Measurements from ENCODE around the gene TBC1D4. TPM values are rescaled to one million over a fixed set of nuclear protein-coding genes. Genes with fewer than 3 reads are reported as not detected.

Gene TBC1D4
- total RNA-seq, 6 experiments from 2014 or later: 7.7 to 18.6 (median 10.3) TPM

- Histone ChIP-seq H3K36me3 (no peaks in the 10 kb centered on the region), H3K9me3 (no peaks in the 10 kb centered on the region), H3K27ac (no peak overlapping the region), H3K4me3 (no peak overlapping the region), H3K4me1 (peaks cover 0 to 9% (median 0%) of the 10 kb centered on the region in 4 donors), H3K27me3 (no peaks in the 10 kb centered on the region)
- ATAC-seq: no peak
- no peak for DNase-seq
- TF ChIP-seq, protein P1, sequence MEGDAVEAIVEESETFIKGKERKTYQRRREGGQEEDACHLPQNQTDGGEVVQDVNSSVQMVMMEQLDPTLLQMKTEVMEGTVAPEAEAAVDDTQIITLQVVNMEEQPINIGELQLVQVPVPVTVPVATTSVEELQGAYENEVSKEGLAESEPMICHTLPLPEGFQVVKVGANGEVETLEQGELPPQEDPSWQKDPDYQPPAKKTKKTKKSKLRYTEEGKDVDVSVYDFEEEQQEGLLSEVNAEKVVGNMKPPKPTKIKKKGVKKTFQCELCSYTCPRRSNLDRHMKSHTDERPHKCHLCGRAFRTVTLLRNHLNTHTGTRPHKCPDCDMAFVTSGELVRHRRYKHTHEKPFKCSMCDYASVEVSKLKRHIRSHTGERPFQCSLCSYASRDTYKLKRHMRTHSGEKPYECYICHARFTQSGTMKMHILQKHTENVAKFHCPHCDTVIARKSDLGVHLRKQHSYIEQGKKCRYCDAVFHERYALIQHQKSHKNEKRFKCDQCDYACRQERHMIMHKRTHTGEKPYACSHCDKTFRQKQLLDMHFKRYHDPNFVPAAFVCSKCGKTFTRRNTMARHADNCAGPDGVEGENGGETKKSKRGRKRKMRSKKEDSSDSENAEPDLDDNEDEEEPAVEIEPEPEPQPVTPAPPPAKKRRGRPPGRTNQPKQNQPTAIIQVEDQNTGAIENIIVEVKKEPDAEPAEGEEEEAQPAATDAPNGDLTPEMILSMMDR (IDR thresholded peaks at IDR 0.05): no peak
- no peak for TF ChIP-seq POLR2A (IDR thresholded peaks at IDR 0.05)
- intact Hi-C loops (cut with DNase I): no loop called here
- WGBS (ENCODE audit: insufficient coverage, low coverage, low lambda C conversion rate, missing lambda C conversion rate): 83% methylated on average over 2 of the region's 4 CpGs
Measured at GRCh38 chr13:75478659-75479058, 3.3 kb downstream of the TBC1D4 start.

- no peak for DNase-seq
- intact Hi-C loops (cut with DNase I): no loop called here
- 68% methylated on average over 2 of the region's 2 CpGs for WGBS (ENCODE audit: insufficient coverage, low coverage, low lambda C conversion rate, missing lambda C conversion rate)
- no peaks in the 10 kb centered on the region for H3K27me3 ChIP-seq
- TF ChIP-seq, protein P1 (IDR thresholded peaks at IDR 0.05): no peak
- TF ChIP-seq POLR2A (IDR thresholded peaks at IDR 0.05): no peak
- no peak overlapping the region for H3K4me3 ChIP-seq
- H3K36me3 ChIP-seq: no peaks in the 10 kb centered on the region
- peaks cover 0 to 3% (median 0%) of the 10 kb centered on the region in 4 donors for H3K4me1 ChIP-seq
- no peaks in the 10 kb centered on the region for H3K9me3 ChIP-seq
- H3K27ac ChIP-seq: no peak overlapping the region
- ATAC-seq: no peak
Measured at GRCh38 chr13:75474956-75475355, 7.0 kb downstream of the TBC1D4 start.

GRCh38 chr13:75473468-75473867, 8.5 kb downstream of the TBC1D4 start:
- Histone ChIP-seq H3K27me3 (no peaks in the 10 kb centered on the region), H3K4me3 (no peak overlapping the region), H3K9me3 (no peaks in the 10 kb centered on the region), H3K36me3 (no peaks in the 10 kb centered on the region), H3K27ac (no peak overlapping the region), H3K4me1 (peaks cover 0 to 2% (median 0%) of the 10 kb centered on the region in 4 donors)
- intact Hi-C loops (cut with DNase I): no loop called here
- DNase-seq (no peak), ATAC-seq (peak in 3 of 4 donors; percentile 33 to 62 (median 49))
- no peak for TF ChIP-seq POLR2A (IDR thresholded peaks at IDR 0.05)
- TF ChIP-seq, protein P1 (IDR thresholded peaks at IDR 0.05): no peak
- 31% methylated on average over 1 of the region's 1 CpG for WGBS (ENCODE audit: insufficient coverage, low coverage, low lambda C conversion rate, missing lambda C conversion rate)

GRCh38 chr13:75470676-75471075, 11.3 kb downstream of the TBC1D4 start:
- 100% methylated on average over 1 of the region's 4 CpGs for WGBS (ENCODE audit: insufficient coverage, low coverage, low lambda C conversion rate, missing lambda C conversion rate)
- no peak for ATAC-seq
- H3K9me3 ChIP-seq: no peaks in the 10 kb centered on the region
- H3K27me3 ChIP-seq: no peaks in the 10 kb centered on the region
- H3K4me3 ChIP-seq: no peak overlapping the region
- DNase-seq: no peak
- intact Hi-C loops (cut with DNase I): no loop called here
- peaks cover 0 to 8% (median 2%) of the 10 kb centered on the region in 4 donors for H3K4me1 ChIP-seq
- H3K36me3 ChIP-seq: no peaks in the 10 kb centered on the region
- H3K27ac ChIP-seq: no peak overlapping the region
- TF ChIP-seq POLR2A (IDR thresholded peaks at IDR 0.05): no peak
- TF ChIP-seq, protein P1 (IDR thresholded peaks at IDR 0.05): no peak

- Histone ChIP-seq H3K4me3 (no peak overlapping the region), H3K27me3 (no peaks in the 10 kb centered on the region), H3K9me3 (no peaks in the 10 kb centered on the region), H3K4me1 (peaks cover 0 to 8% (median 2%) of the 10 kb centered on the region in 4 donors), H3K27ac (no peak overlapping the region), H3K36me3 (no peaks in the 10 kb centered on the region)
- ATAC-seq (no peak), DNase-seq (no peak)
- TF ChIP-seq, protein P1 (IDR thresholded peaks at IDR 0.05): no peak
- no peak for TF ChIP-seq POLR2A (IDR thresholded peaks at IDR 0.05)
- 89% methylated on average over 7 of the region's 7 CpGs for WGBS (ENCODE audit: insufficient coverage, low coverage, low lambda C conversion rate, missing lambda C conversion rate)
- intact Hi-C loops (cut with DNase I): no loop called here
Measured at GRCh38 chr13:75469047-75469446, 12.9 kb downstream of the TBC1D4 start.

Measured in right lobe of liver (tissue), 6 donors.